Esophagus (tissue), 2 donors: ENCODE results near the gene PDE3A. TPM values are rescaled to one million over a fixed set of nuclear protein-coding genes. Genes with fewer than 3 reads are reported as not detected.

Source experiments
- H3K27ac ChIP-seq, 2 donors: one replicate each; pipeline ENCODE4 v1.5.1; 2013; ENCODE audit warnings: low read depth in 2 of 2, mild to moderate bottlenecking in 2 of 2, inconsistent platforms in 1 of 2, low read length in 1 of 2, moderate library complexity in 1 of 2
- H3K27me3 ChIP-seq, 2 donors: one replicate each; pipeline ENCODE4 v1.6.1; 2013; ENCODE audit warnings: low read length in 2 of 2, control low read depth in 1 of 2, mild to moderate bottlenecking in 1 of 2; ENCODE audit not compliant: insufficient read depth in 2 of 2, control insufficient read depth in 1 of 2
- H3K36me3 ChIP-seq, 2 donors: one replicate each; pipeline ENCODE4 v1.6.1; 2013; ENCODE audit warnings: low read length in 1 of 2; ENCODE audit not compliant: control insufficient read depth in 2 of 2, insufficient read depth in 2 of 2
- H3K4me1 ChIP-seq, 2 donors: one replicate each; pipeline ENCODE4 v1.6.1; 2013; ENCODE audit warnings: low read length in 1 of 2; ENCODE audit not compliant: control insufficient read depth in 2 of 2, insufficient read depth in 2 of 2
- H3K4me3 ChIP-seq, 2 donors: one replicate each; pipeline ENCODE4 v1.5.1; 2013; ENCODE audit warnings: low read length in 2 of 2, mild to moderate bottlenecking in 2 of 2, low read depth in 1 of 2, moderate library complexity in 1 of 2
- H3K9me3 ChIP-seq, 2 donors: one replicate each; pipeline ENCODE4 v1.6.1; 2013; ENCODE audit warnings: mild to moderate bottlenecking in 2 of 2, low read depth in 1 of 2, low read length in 1 of 2, moderate library complexity in 1 of 2; ENCODE audit not compliant: control insufficient read depth in 2 of 2, insufficient read depth in 1 of 2
- WGBS, 2 donors: extraction: QIAGEN DNeasy Blood & Tissue Kit; methylation state at CpG; one replicate each; pipeline ENCODE4 v1.1.7; 2013; 5-methylcytosine and 5-hydroxymethylcytosine counted together
- polyA plus RNA-seq, 2 donors: library from polyadenylated mRNA; stranded (reverse); fragments of 200-250 nt; gene quantifications; one replicate each; pipeline ENCODE4 v1.2.3, GENCODE V29; 2013
- donor health status: healthy with polysubstance abuse.
- donor health status: Bipolar disorder and iron deficiency.

Gene PDE3A
- polyA plus RNA-seq, 2 donors: 0.53 to 1.0 TPM

- no peak overlapping the region for H3K4me3 ChIP-seq
- H3K27ac ChIP-seq: no peak overlapping the region
- H3K4me1 ChIP-seq: no peaks in the 10 kb centered on the region
- 87 to 90% methylated on average over 4 of the region's 4 CpGs for WGBS, 2 donors
- no peaks in the 10 kb centered on the region for H3K36me3 ChIP-seq
- no peaks in the 10 kb centered on the region for H3K9me3 ChIP-seq
- no peaks in the 10 kb centered on the region for H3K27me3 ChIP-seq
Measured at GRCh38 chr12:20508359-20508758, 140.0 kb downstream of the PDE3A start.

GRCh38 chr12:20508962-20509361 lies 140.6 kb downstream of the PDE3A start:
- 87 to 91% methylated on average over 5 of the region's 5 CpGs for WGBS, 2 donors
- H3K9me3 ChIP-seq: no peaks in the 10 kb centered on the region
- H3K27ac ChIP-seq: no peak overlapping the region
- H3K27me3 ChIP-seq: no peaks in the 10 kb centered on the region
- H3K4me1 ChIP-seq: no peaks in the 10 kb centered on the region
- H3K36me3 ChIP-seq: no peaks in the 10 kb centered on the region
- H3K4me3 ChIP-seq: no peak overlapping the region

- H3K27me3 ChIP-seq: no peaks in the 10 kb centered on the region
- no peaks in the 10 kb centered on the region for H3K4me1 ChIP-seq
- 67 to 82% methylated on average over 1 of the region's 1 CpG for WGBS, 2 donors
- no peak overlapping the region for H3K27ac ChIP-seq
- H3K36me3 ChIP-seq: no peaks in the 10 kb centered on the region
- H3K9me3 ChIP-seq: no peaks in the 10 kb centered on the region
- H3K4me3 ChIP-seq: no peak overlapping the region
Measured at GRCh38 chr12:20510811-20511210, 142.5 kb downstream of the PDE3A start.

GRCh38 chr12:20513189-20513588 lies 144.9 kb downstream of the PDE3A start:
- H3K4me3 ChIP-seq: no peak overlapping the region
- WGBS, 2 donors: 70 to 75% methylated on average over 3 of the region's 3 CpGs
- no peaks in the 10 kb centered on the region for H3K9me3 ChIP-seq
- no peaks in the 10 kb centered on the region for H3K36me3 ChIP-seq
- H3K27me3 ChIP-seq: no peaks in the 10 kb centered on the region
- H3K27ac ChIP-seq: no peak overlapping the region
- H3K4me1 ChIP-seq: no peaks in the 10 kb centered on the region

- Histone ChIP-seq H3K9me3 (no peaks in the 10 kb centered on the region), H3K4me1 (no peaks in the 10 kb centered on the region), H3K27ac (no peak overlapping the region), H3K27me3 (no peaks in the 10 kb centered on the region), H3K36me3 (no peaks in the 10 kb centered on the region), H3K4me3 (no peak overlapping the region)
Measured at GRCh38 chr12:20514598-20514997, 146.3 kb downstream of the PDE3A start.

DNA sequence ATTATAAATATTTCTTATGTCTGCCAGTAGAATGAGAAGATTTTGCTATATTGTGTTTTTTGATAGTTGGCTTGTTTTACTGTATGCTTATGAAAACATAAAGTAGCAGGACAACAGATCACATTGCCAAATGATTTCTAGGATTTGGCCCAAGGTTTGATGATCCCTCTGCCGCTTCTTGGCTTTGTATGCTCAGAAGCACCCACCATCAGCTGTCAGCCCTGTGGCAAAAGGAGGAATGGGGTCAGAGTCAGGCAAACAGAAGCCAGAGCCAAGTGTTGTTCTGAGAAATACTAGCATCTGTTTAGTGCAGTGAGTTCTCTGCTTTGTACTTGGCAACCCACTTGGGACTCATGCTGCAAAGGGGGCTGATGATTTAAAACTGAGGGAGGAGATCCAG lies 152.2 kb downstream of the PDE3A start:
- no peaks in the 10 kb centered on the region for H3K27me3 ChIP-seq
- no peak overlapping the region for H3K4me3 ChIP-seq
- no peak overlapping the region for H3K27ac ChIP-seq
- H3K4me1 ChIP-seq: no peaks in the 10 kb centered on the region
- H3K36me3 ChIP-seq: no peaks in the 10 kb centered on the region
- WGBS, 2 donors: 37 to 52% methylated on average over 1 of the region's 1 CpG
- no peaks in the 10 kb centered on the region for H3K9me3 ChIP-seq

DNA sequence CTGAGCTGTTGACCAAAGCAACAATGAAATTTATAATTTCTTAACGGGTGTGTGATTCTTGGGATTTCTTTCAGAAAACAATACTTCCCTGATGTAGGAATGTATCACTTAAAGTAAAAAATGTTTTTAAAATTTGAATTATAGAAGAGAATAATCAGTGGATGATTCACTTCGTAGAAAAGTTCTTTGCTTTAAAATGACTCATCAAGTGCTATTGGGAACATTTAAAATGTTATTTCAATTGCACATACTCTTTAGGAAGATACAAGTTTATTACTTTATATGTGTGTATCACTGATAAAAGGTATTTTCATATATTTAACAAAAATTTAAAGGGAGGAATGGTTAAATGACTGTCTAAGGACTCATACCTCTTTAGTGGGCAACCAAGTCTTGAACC lies 155.3 kb downstream of the PDE3A start:
- H3K36me3 ChIP-seq: no peaks in the 10 kb centered on the region
- no peaks in the 10 kb centered on the region for H3K9me3 ChIP-seq
- no peaks in the 10 kb centered on the region for H3K27me3 ChIP-seq
- H3K27ac ChIP-seq: no peak overlapping the region
- WGBS, 2 donors: 59 to 73% methylated on average over 2 of the region's 2 CpGs
- no peaks in the 10 kb centered on the region for H3K4me1 ChIP-seq
- no peak overlapping the region for H3K4me3 ChIP-seq

GRCh38 chr12:20524113-20524512 lies 155.8 kb downstream of the PDE3A start:
- H3K9me3 ChIP-seq: no peaks in the 10 kb centered on the region
- H3K4me3 ChIP-seq: no peak overlapping the region
- H3K27me3 ChIP-seq: no peaks in the 10 kb centered on the region
- H3K4me1 ChIP-seq: no peaks in the 10 kb centered on the region
- H3K36me3 ChIP-seq: no peaks in the 10 kb centered on the region
- no peak overlapping the region for H3K27ac ChIP-seq
- 79 to 84% methylated on average over 5 of the region's 5 CpGs for WGBS, 2 donors

GRCh38 chr12:20525064-20525610 lies 156.8 kb downstream of the PDE3A start:
- H3K9me3 ChIP-seq: no peaks in the 10 kb centered on the region
- H3K4me3 ChIP-seq: no peak overlapping the region
- WGBS, 2 donors: 81 to 90% methylated on average over 4 of the region's 4 CpGs
- no peaks in the 10 kb centered on the region for H3K36me3 ChIP-seq
- H3K4me1 ChIP-seq: no peaks in the 10 kb centered on the region
- no peak overlapping the region for H3K27ac ChIP-seq
- H3K27me3 ChIP-seq: no peaks in the 10 kb centered on the region

DNA sequence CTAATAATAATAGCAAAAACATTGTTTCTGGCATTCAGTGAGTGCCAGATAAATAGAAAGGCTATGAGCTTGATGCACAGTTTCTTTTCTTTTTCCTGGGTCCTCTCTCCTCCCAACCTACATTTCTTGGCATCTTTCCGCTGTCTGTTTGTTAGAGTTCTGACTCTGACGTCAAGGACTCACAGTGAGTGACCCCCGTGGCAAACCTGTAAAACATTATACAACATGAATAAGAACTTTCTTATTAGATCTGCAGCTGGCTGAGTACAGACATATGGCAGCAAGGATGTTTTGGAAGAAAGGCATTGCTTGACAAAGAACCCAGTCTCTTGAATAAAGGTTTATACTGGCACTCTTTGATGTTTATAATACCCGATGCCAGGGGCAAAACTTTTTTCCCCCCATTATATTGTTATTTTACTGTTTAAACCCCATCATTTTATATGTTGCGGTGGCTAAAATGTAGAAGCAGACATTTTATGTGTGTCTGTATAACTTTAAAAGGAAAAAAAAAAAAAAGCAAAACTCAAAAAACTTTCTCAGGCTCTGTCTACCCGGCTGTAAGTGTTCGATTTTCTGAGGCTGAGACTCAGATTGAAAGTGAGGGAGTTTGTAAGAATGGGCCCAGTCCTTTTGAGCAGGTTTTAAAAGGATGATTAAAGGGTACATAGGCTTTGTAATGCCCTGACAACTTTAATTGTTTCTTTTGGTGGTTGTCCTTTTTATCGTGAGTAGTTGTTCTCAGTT lies 159.3 kb downstream of the PDE3A start:
- H3K27ac ChIP-seq: no peak overlapping the region
- H3K4me1 ChIP-seq: no peaks in the 10 kb centered on the region
- no peaks in the 10 kb centered on the region for H3K27me3 ChIP-seq
- H3K36me3 ChIP-seq: no peaks in the 10 kb centered on the region
- H3K4me3 ChIP-seq: no peak overlapping the region
- WGBS, 2 donors: 52 to 57% methylated on average over 8 of the region's 8 CpGs
- no peaks in the 10 kb centered on the region for H3K9me3 ChIP-seq
